Spinal cord (tissue), 10 donors: Measurements from ENCODE around the gene SLC47A2. TPM values are rescaled to one million over a fixed set of nuclear protein-coding genes. Genes with fewer than 3 reads are reported as not detected.
"Not testable (repeated sequence)": the region's sequence is repeated elsewhere in the genome, so short reads cannot be mapped to it uniquely, and the experiment has no call there.

Source experiments
- DNase-seq, 6 donors: peaks; one replicate each; pipeline versions ENCODE4 v3.0.0 to v3.0.0-alpha.2; 2013 to 2015; ENCODE audit warnings: low spot score in 6 of 6, low read depth in 4 of 6
- H3K27ac ChIP-seq: one replicate; pipeline ENCODE4 v1.5.1; 2013; ENCODE audit warnings: low read depth, low read length, control low read depth
- H3K27me3 ChIP-seq: one replicate; pipeline ENCODE4 v1.6.1; 2013; ENCODE audit warnings: low read length; ENCODE audit not compliant: control insufficient read depth, insufficient read depth
- H3K36me3 ChIP-seq: one replicate; pipeline ENCODE4 v1.6.1; 2013; ENCODE audit warnings: low read length; ENCODE audit not compliant: control insufficient read depth, insufficient read depth
- H3K4me1 ChIP-seq: one replicate; pipeline ENCODE4 v1.6.1; 2013; ENCODE audit warnings: low read length; ENCODE audit not compliant: control insufficient read depth, insufficient read depth
- H3K4me3 ChIP-seq: one replicate; pipeline ENCODE4 v1.5.1; 2013; ENCODE audit warnings: low read depth, low read length, control low read depth
- H3K9me3 ChIP-seq: one replicate; pipeline ENCODE4 v1.6.1; 2013; ENCODE audit warnings: low read length; ENCODE audit not compliant: control insufficient read depth, insufficient read depth
- WGBS: methylation state at CpG from one replicate; pipeline ENCODE4 v1.1.5; 2013; ENCODE audit warnings: missing lambda C conversion rate; ENCODE audit not compliant: insufficient coverage; 5-methylcytosine and 5-hydroxymethylcytosine counted together
- polyA plus RNA-seq, 2 donors: library from polyadenylated mRNA; unstranded; fragments of 120-200 nt; gene quantifications; one replicate each; pipeline ENCODE4 v1.2.1, GENCODE V29; 2013; ENCODE audit not compliant: insufficient read length in 2 of 2
- total RNA-seq, 2 donors: library from RNA; depleted of rRNA in 1 of 2; stranded (reverse); fragments of 120-200 nt in 1 of 2; fragments of >200 nt in 1 of 2; gene quantifications; one replicate each; pipeline versions ENCODE4 v1.2.3 to v1.2.4, GENCODE V29; 2013 to 2014
- donor health status: healthy.

The SLC47A2 gene
- total and polyA plus RNA-seq, 4 donors, result 1.7 to 2.4 (median 1.9) TPM

GRCh38 chr17:19702217-19702641 is 14.2 kb downstream of the SLC47A2 start:
- H3K4me3 ChIP-seq, result no peak overlapping the region
- 11% methylated on average over 3 of the region's 4 CpGs for WGBS
- H3K27me3 ChIP-seq, result no peaks in the 10 kb centered on the region
- peaks cover 7% of the 10 kb centered on the region for H3K36me3 ChIP-seq
- H3K4me1 ChIP-seq, result peaks cover 49% of the 10 kb centered on the region
- peak overlapping the region; percentile 79 for H3K27ac ChIP-seq
- no peaks in the 10 kb centered on the region for H3K9me3 ChIP-seq
- peak in 1 of 6 donors; percentile 26 for DNase-seq

GRCh38 chr17:19686400-19687090 is 29.8 kb downstream of the SLC47A2 start:
- no peaks in the 10 kb centered on the region for H3K27me3 ChIP-seq
- no peak for DNase-seq
- no peak overlapping the region for H3K4me3 ChIP-seq
- H3K27ac ChIP-seq, result no peak overlapping the region
- H3K36me3 ChIP-seq, result peaks cover 2% of the 10 kb centered on the region
- H3K9me3 ChIP-seq, result peaks cover 2% of the 10 kb centered on the region
- H3K4me1 ChIP-seq, result no peaks in the 10 kb centered on the region
- no CpG with 5 or more reads among the region's 2 CpGs for WGBS

- not testable (repeated sequence) for H3K9me3 ChIP-seq, H3K4me3 ChIP-seq, H3K27me3 ChIP-seq, H3K36me3 ChIP-seq, H3K4me1 ChIP-seq, DNase-seq, H3K27ac ChIP-seq
- 90% methylated on average over 9 of the region's 32 CpGs for WGBS
Observed at GRCh38 chr17:19684909-19685580, 31.3 kb downstream of the SLC47A2 start.

GRCh38 chr17:19683117-19683516 is 33.3 kb downstream of the SLC47A2 start:
- Histone ChIP-seq H3K36me3 (peaks cover 17% of the 10 kb centered on the region), H3K27ac (no peak overlapping the region), H3K9me3 (no peaks in the 10 kb centered on the region), H3K4me3 (no peak overlapping the region), H3K4me1 (no peaks in the 10 kb centered on the region), H3K27me3 (no peaks in the 10 kb centered on the region)
- no peak for DNase-seq
- WGBS, result 89% methylated on average over 1 of the region's 2 CpGs

DNA sequence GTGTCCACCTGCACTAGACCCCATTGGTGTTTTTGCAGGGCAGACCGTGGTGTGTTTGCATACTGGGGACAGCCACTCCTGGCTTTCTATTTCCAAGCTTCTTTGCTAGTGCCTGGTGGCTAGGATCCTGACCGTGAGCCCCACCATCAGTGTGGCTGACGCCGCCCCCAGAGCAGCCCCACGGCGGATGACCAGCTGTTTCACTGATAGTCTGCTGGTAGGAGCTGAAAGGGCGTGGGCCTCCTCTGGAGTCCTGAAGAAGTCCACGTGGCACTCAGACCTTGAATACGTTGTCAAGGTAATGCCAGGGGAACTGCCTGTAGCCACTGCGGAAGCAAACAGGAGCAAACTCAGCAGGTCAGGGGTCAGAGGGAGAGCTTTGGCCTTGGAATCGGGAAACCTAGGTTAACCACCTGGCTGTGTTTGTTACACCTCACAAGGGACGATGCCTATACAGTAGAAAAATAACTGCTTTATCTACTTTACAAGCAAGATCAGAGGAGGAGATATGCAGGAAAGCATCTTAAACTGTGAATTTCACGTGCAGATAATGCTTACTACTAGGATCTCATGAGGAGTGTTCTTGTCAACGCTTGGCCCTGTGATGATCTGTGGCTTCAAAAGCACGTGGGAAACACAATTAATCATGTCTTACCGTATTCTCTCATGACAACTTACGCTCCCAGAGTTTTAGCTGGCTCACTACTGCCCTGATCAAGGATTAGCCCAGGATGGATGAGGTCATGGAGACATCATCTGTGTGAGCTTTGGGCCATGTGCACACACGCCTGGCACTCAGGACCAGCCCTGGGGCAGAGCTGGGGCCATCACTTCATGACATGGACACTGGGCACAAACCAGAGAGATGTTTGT is 37.6 kb downstream of the SLC47A2 start:
- Histone ChIP-seq H3K4me1 (no peaks in the 10 kb centered on the region), H3K36me3 (peaks cover 28% of the 10 kb centered on the region), H3K27ac (no peak overlapping the region), H3K9me3 (no peaks in the 10 kb centered on the region), H3K27me3 (no peaks in the 10 kb centered on the region), H3K4me3 (no peak overlapping the region)
- DNase-seq, result no peak
- 96% methylated on average over 16 of the region's 18 CpGs for WGBS

DNA sequence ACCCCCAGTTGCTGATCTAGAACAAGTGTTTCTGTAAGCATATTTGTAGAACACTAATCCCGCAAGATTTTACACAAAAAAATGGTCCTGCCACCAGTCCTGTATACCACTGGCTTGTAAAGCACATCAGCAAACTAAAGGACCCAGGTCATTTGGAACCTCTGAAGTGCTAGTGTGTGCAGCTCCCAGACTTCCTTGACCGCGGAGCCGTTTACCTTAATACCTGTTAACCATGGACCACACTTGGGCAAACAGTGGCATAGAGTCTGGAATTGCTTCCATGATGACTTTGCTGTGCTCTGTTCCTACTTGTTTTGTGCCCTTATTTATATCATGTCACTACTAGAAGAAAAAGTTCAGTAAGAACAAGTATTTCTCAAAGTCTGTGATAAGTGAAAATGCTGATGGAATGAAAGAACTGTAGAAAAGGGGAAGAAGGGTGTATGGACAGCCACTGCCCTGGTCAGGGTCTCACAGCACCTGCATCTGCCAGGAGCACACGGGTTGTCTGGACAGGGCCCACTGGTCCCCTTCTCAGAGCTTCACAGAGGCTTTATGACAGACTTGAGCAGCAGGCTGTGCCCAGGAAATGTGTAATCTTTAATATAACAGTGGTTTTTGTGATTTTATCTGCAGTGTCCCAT is 38.5 kb downstream of the SLC47A2 start:
- Histone ChIP-seq H3K4me1 (no peaks in the 10 kb centered on the region), H3K4me3 (no peak overlapping the region), H3K36me3 (peaks cover 31% of the 10 kb centered on the region), H3K27ac (no peak overlapping the region), H3K27me3 (no peaks in the 10 kb centered on the region), H3K9me3 (no peaks in the 10 kb centered on the region)
- WGBS, result 96% methylated on average over 4 of the region's 5 CpGs
- DNase-seq, result no peak

GRCh38 chr17:19676896-19677295 is 39.5 kb downstream of the SLC47A2 start:
- H3K4me1 ChIP-seq, result no peaks in the 10 kb centered on the region

DNA sequence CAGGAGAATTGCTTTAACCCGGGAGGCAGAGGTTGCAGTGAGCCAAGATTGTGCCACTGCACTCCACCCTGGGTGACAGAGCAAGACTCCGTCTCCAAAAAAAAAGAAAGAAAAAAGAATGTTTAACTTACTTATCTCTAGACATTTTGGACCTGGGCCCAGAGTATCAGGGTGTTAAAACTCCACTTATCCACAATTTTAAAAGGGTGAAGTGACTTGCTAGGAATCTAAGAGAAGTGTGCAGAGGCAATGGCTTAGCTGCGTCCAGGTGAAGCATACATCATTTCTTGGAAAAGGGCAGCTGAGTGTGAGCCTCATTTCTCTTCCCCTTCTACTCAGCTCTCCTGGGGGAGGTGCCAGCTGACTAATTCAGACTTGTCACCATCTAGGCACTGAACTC is 42.8 kb downstream of the SLC47A2 start:
- no peaks in the 10 kb centered on the region for H3K9me3 ChIP-seq
- no peaks in the 10 kb centered on the region for H3K27me3 ChIP-seq
- no peak overlapping the region for H3K27ac ChIP-seq
- peak in 1 of 6 donors; percentile 13 for DNase-seq
- H3K36me3 ChIP-seq, result peaks cover 29% of the 10 kb centered on the region
- H3K4me3 ChIP-seq, result no peak overlapping the region
- no peaks in the 10 kb centered on the region for H3K4me1 ChIP-seq
- WGBS, result 80% methylated on average over 1 of the region's 3 CpGs

More at GRCh38 chr17:19676896-19677295, 39.5 kb downstream of the SLC47A2 start:
- WGBS, result 100% methylated on average over 3 of the region's 4 CpGs
- H3K27me3 ChIP-seq, result no peaks in the 10 kb centered on the region
- no peak for DNase-seq
- no peaks in the 10 kb centered on the region for H3K9me3 ChIP-seq
- no peak overlapping the region for H3K4me3 ChIP-seq
- peaks cover 33% of the 10 kb centered on the region for H3K36me3 ChIP-seq
- H3K27ac ChIP-seq, result no peak overlapping the region

DNA sequence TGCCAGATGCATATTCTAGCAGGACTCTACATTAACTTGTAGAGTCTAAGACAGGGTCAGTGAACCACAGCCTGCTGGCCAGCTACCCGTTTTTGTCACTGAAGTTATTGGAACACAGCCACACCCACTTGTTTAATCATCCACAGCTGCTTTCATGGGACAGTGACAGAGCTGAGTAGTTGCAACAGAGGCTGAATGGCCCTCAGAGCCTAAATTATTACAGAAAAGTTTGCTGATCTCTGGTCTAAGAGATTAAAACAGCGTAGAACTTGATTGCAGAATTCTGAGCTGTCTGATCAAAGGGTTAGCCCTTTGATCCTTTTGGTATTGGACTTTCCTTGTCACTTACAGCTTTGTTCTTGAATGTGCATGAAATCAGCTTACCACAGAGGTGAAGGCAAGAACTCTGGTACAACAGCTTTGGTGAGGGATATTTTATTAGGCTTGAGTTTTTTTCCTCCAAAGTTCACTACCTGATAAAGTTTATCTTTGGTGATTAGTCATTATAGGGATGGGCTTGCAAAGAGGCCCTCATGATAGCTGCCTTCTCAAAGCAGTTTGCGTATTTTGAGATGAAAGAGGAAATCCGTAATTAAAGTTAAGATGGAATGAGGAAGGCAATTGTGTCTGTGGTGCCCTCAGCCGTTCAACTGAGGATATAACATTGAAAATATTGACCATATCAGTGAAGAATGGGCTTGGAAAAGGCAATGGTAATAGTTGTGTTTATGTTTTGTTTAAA is 44.2 kb downstream of the SLC47A2 start:
- DNase-seq, result peak in 1 of 6 donors; percentile 16
- Histone ChIP-seq H3K27me3 (no peaks in the 10 kb centered on the region), H3K4me1 (no peaks in the 10 kb centered on the region), H3K4me3 (no peak overlapping the region), H3K36me3 (peaks cover 28% of the 10 kb centered on the region), H3K9me3 (no peaks in the 10 kb centered on the region), H3K27ac (no peak overlapping the region)
- 65% methylated on average over 5 of the region's 5 CpGs for WGBS
